ENCODE data around the gene PDE7B. TPM values are rescaled to one million over a fixed set of nuclear protein-coding genes. Genes with fewer than 3 reads are reported as not detected.

The PDE7B gene
- total and polyA plus RNA-seq, 2 of the 13 experiments (the other 11 are each of a cell fraction or from before 2014, with no cell fraction given) = not detected

DNA sequence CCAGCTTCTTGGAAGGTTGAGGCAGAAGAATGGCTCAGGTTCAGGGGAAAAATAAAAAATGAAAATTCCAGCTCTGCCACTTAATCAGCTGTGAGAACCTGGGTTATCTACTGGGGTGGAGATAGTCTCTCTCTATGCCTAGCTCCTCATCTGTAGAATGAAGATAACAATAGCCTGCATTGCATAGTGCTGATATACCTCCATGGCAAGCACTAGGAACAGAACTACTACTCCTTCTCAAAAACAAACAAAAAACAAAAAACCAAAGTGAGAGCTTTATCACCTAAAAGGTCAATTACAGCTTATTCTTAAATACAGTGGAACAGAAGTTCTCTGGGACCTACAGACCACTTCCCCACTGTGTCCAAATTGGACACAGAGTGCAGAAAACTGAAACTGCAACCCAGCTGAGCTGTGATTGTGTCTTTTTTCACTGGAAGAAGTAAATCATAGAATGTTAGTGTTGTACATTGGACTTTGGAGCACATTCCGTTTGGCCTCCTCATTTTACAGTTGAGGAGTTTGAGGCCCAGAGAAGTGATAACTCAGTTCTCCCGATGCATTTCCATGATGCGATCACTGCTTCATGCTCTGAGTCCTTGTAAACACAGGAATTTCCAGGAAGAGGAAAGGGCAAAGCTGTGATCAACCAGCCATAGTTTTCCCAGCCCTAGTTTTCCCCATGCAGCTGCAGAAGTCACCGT lies 375.3 kb downstream of the PDE7B start (continued):
- TF ChIP-seq, protein P1, sequence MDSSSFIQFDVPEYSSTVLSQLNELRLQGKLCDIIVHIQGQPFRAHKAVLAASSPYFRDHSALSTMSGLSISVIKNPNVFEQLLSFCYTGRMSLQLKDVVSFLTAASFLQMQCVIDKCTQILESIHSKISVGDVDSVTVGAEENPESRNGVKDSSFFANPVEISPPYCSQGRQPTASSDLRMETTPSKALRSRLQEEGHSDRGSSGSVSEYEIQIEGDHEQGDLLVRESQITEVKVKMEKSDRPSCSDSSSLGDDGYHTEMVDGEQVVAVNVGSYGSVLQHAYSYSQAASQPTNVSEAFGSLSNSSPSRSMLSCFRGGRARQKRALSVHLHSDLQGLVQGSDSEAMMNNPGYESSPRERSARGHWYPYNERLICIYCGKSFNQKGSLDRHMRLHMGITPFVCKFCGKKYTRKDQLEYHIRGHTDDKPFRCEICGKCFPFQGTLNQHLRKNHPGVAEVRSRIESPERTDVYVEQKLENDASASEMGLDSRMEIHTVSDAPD (CRISPR knock-in tag; IDR thresholded peaks at IDR 0.05) = 0 out of 2 replicates have a peak, but pooled peaks have one; percentile 28
- TF ChIP-seq, protein P2, sequence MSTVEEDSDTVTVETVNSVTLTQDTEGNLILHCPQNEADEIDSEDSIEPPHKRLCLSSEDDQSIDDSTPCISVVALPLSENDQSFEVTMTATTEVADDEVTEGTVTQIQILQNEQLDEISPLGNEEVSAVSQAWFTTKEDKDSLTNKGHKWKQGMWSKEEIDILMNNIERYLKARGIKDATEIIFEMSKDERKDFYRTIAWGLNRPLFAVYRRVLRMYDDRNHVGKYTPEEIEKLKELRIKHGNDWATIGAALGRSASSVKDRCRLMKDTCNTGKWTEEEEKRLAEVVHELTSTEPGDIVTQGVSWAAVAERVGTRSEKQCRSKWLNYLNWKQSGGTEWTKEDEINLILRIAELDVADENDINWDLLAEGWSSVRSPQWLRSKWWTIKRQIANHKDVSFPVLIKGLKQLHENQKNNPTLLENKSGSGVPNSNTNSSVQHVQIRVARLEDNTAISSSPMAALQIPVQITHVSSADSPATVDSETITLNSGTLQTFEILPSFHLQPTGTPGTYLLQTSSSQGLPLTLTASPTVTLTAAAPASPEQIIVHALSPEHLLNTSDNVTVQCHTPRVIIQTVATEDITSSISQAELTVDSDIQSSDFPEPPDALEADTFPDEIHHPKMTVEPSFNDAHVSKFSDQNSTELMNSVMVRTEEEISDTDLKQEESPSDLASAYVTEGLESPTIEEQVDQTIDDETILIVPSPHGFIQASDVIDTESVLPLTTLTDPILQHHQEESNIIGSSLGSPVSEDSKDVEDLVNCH (CRISPR knock-in tag; IDR thresholded peaks at IDR 0.05) = no peak
- no peak for TF ChIP-seq MYC (CRISPR knock-in tag; IDR thresholded peaks at IDR 0.05; ENCODE audit: borderline replicate concordance)
- TF ChIP-seq, protein P3, sequence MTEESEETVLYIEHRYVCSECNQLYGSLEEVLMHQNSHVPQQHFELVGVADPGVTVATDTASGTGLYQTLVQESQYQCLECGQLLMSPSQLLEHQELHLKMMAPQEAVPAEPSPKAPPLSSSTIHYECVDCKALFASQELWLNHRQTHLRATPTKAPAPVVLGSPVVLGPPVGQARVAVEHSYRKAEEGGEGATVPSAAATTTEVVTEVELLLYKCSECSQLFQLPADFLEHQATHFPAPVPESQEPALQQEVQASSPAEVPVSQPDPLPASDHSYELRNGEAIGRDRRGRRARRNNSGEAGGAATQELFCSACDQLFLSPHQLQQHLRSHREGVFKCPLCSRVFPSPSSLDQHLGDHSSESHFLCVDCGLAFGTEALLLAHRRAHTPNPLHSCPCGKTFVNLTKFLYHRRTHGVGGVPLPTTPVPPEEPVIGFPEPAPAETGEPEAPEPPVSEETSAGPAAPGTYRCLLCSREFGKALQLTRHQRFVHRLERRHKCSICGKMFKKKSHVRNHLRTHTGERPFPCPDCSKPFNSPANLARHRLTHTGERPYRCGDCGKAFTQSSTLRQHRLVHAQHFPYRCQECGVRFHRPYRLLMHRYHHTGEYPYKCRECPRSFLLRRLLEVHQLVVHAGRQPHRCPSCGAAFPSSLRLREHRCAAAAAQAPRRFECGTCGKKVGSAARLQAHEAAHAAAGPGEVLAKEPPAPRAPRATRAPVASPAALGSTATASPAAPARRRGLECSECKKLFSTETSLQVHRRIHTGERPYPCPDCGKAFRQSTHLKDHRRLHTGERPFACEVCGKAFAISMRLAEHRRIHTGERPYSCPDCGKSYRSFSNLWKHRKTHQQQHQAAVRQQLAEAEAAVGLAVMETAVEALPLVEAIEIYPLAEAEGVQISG (CRISPR knock-in tag; IDR thresholded peaks at IDR 0.05) = peak; percentile 44; the same call in 1 of the 2 replicates
- TF ChIP-seq, protein P4, sequence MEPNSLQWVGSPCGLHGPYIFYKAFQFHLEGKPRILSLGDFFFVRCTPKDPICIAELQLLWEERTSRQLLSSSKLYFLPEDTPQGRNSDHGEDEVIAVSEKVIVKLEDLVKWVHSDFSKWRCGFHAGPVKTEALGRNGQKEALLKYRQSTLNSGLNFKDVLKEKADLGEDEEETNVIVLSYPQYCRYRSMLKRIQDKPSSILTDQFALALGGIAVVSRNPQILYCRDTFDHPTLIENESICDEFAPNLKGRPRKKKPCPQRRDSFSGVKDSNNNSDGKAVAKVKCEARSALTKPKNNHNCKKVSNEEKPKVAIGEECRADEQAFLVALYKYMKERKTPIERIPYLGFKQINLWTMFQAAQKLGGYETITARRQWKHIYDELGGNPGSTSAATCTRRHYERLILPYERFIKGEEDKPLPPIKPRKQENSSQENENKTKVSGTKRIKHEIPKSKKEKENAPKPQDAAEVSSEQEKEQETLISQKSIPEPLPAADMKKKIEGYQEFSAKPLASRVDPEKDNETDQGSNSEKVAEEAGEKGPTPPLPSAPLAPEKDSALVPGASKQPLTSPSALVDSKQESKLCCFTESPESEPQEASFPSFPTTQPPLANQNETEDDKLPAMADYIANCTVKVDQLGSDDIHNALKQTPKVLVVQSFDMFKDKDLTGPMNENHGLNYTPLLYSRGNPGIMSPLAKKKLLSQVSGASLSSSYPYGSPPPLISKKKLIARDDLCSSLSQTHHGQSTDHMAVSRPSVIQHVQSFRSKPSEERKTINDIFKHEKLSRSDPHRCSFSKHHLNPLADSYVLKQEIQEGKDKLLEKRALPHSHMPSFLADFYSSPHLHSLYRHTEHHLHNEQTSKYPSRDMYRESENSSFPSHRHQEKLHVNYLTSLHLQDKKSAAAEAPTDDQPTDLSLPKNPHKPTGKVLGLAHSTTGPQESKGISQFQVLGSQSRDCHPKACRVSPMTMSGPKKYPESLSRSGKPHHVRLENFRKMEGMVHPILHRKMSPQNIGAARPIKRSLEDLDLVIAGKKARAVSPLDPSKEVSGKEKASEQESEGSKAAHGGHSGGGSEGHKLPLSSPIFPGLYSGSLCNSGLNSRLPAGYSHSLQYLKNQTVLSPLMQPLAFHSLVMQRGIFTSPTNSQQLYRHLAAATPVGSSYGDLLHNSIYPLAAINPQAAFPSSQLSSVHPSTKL (CRISPR knock-in tag; IDR thresholded peaks at IDR 0.05) = peak; percentile 29; the same call in 1 of the 2 replicates
- TF ChIP-seq ASH2L (IDR thresholded peaks at IDR 0.05; ENCODE audit: insufficient read length, low read depth, low read length) = peak; percentile 20
